ENCODE data around the gene STX16. TPM values are rescaled to one million over a fixed set of nuclear protein-coding genes. Genes with fewer than 3 reads are reported as not detected.

The STX16 gene
- total RNA-seq, 1 experiment from 2014 or later, result 86.0 TPM

GRCh38 chr20:58705208-58705926 lies 54.3 kb downstream of the STX16 start:
- CTCF ChIA-PET, result interaction anchor here (0.6 kb wide), 1 partner anchor 243 kb away, joined by 6 read pairs; no protein-coding TSS in a partner anchor
- Mint-ChIP-seq H3K4me1 (ENCODE audit: low read depth, unreplicated experiment) (no peaks in the 10 kb centered on the region), H3K27ac (ENCODE audit: unreplicated experiment) (no peak overlapping the region), H3K9me3 (ENCODE audit: low read depth, unreplicated experiment) (no peaks in the 10 kb centered on the region), H3K36me3 (ENCODE audit: insufficient read depth, unreplicated experiment) (peaks cover 15% of the 10 kb centered on the region), H3K27me3 (ENCODE audit: unreplicated experiment) (no peaks in the 10 kb centered on the region), H3K4me3 (ENCODE audit: low read depth, unreplicated experiment) (no peak overlapping the region)
- intact Hi-C loops (cut with micrococcal nuclease; ENCODE audit: unreplicated experiment), result no loop called here
- TF ChIP-seq CTCF (IDR thresholded peaks at IDR 0.05; ENCODE audit: unreplicated experiment), result no peak
- no TSS peak for BruUV-seq (replicated peaks)
- DNase-seq, result no peak

GRCh38 chr20:58706150-58706892 lies 55.2 kb downstream of the STX16 start:
- no peak for DNase-seq
- no peak for TF ChIP-seq CTCF (IDR thresholded peaks at IDR 0.05; ENCODE audit: unreplicated experiment)
- BruUV-seq (replicated peaks), result no TSS peak
- H3K4me3 Mint-ChIP-seq (ENCODE audit: low read depth, unreplicated experiment), result no peak overlapping the region
- CTCF ChIA-PET, result interaction anchor here (1.2 kb wide), 1 partner anchor 10 kb away, joined by 3 read pairs; no protein-coding TSS in a partner anchor
- no peaks in the 10 kb centered on the region for H3K27me3 Mint-ChIP-seq (ENCODE audit: unreplicated experiment)
- no peaks in the 10 kb centered on the region for H3K4me1 Mint-ChIP-seq (ENCODE audit: low read depth, unreplicated experiment)
- H3K27ac Mint-ChIP-seq (ENCODE audit: unreplicated experiment), result no peak overlapping the region
- peaks cover 15% of the 10 kb centered on the region for H3K36me3 Mint-ChIP-seq (ENCODE audit: insufficient read depth, unreplicated experiment)
- intact Hi-C loops (cut with micrococcal nuclease; ENCODE audit: unreplicated experiment), result no loop called here
- H3K9me3 Mint-ChIP-seq (ENCODE audit: low read depth, unreplicated experiment), result no peaks in the 10 kb centered on the region

- no TSS peak for BruUV-seq (replicated peaks)
- CTCF ChIA-PET, result interaction anchor here (1.2 kb wide), 1 partner anchor 10 kb away, joined by 3 read pairs; no protein-coding TSS in a partner anchor
- DNase-seq, result no peak
- Mint-ChIP-seq H3K4me1 (ENCODE audit: low read depth, unreplicated experiment) (no peaks in the 10 kb centered on the region), H3K4me3 (ENCODE audit: low read depth, unreplicated experiment) (no peak overlapping the region), H3K27me3 (ENCODE audit: unreplicated experiment) (no peaks in the 10 kb centered on the region), H3K27ac (ENCODE audit: unreplicated experiment) (no peak overlapping the region), H3K9me3 (ENCODE audit: low read depth, unreplicated experiment) (no peaks in the 10 kb centered on the region), H3K36me3 (ENCODE audit: insufficient read depth, unreplicated experiment) (peaks cover 15% of the 10 kb centered on the region)
- intact Hi-C loops (cut with micrococcal nuclease; ENCODE audit: unreplicated experiment), result no loop called here
- no peak for TF ChIP-seq CTCF (IDR thresholded peaks at IDR 0.05; ENCODE audit: unreplicated experiment)
Measured at GRCh38 chr20:58706975-58707681, 56.0 kb downstream of the STX16 start.

GRCh38 chr20:58707770-58708169 lies 56.7 kb downstream of the STX16 start:
- Mint-ChIP-seq H3K36me3 (ENCODE audit: insufficient read depth, unreplicated experiment) (peaks cover 15% of the 10 kb centered on the region), H3K4me3 (ENCODE audit: low read depth, unreplicated experiment) (no peak overlapping the region), H3K4me1 (ENCODE audit: low read depth, unreplicated experiment) (no peaks in the 10 kb centered on the region), H3K9me3 (ENCODE audit: low read depth, unreplicated experiment) (no peaks in the 10 kb centered on the region), H3K27me3 (ENCODE audit: unreplicated experiment) (no peaks in the 10 kb centered on the region), H3K27ac (ENCODE audit: unreplicated experiment) (no peak overlapping the region)
- no peak for DNase-seq
- intact Hi-C loops (cut with micrococcal nuclease; ENCODE audit: unreplicated experiment), result no loop called here
- CTCF ChIA-PET, result no interaction called here
- BruUV-seq (replicated peaks), result no TSS peak
- no peak for TF ChIP-seq CTCF (IDR thresholded peaks at IDR 0.05; ENCODE audit: unreplicated experiment)
